B cell (primary cell): ENCODE data around the gene PRPF38B.

Experiments used
- CTCF ChIP-seq: fragments of 200-600 bp; IDR thresholded peaks from one replicate; pipeline ENCODE4 v1.8.0; 2022; ENCODE audit warnings: antibody characterized with exemption, mild to moderate bottlenecking
- EZH2 ChIP-seq: IDR thresholded peaks from 2 replicates; pipeline ENCODE4 v1.6.1; 2012; ENCODE audit warnings: borderline replicate concordance, low read depth, mild to moderate bottlenecking, moderate library complexity, low read length; ENCODE audit not compliant: insufficient read depth, poor library complexity, severe bottlenecking

GRCh38 chr1:108719656-108720435, 27.7 kb downstream of the PRPF38B start:
- TF ChIP-seq CTCF (no peak), EZH2 (no peak)
